Stimulated activated CD8-positive, alpha-beta memory T cell treated with anti-CD3 and anti-CD28 coated beads, Interleukin-4, amount 100 ng/mL, for 48 hours (primary cell): ENCODE measurements around the gene SELENOV.

Experiments used
- DNase-seq: peaks from one replicate; pipeline ENCODE4 v3.0.0-alpha.2; 2020

The SELENOV gene

GRCh38 chr19:39524495-39524894 is 9.6 kb downstream of the SELENOV start:
- DNase-seq: no peak

DNA sequence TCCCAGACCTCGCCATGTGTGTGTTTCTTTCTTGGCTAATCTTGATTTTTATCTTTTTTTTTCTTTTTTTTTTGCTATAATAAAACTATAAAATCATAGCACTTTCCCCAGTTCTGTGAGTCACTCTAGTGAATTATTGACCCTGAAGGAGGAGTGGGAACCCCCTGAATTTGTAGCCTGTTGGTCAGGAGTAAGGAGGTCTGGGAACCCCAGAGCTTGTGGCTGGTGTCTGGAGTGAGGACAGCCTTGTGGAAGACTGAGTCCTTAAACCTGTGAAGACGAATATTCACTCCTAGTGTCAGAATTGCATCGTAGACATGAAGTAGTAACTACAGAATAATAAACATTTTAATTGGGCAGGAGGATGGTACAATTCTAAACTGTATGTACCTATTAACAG is 10.3 kb downstream of the SELENOV start:
- DNase-seq: no peak

GRCh38 chr19:39531834-39532232 is 16.9 kb downstream of the SELENOV start:
- no peak for DNase-seq

DNA sequence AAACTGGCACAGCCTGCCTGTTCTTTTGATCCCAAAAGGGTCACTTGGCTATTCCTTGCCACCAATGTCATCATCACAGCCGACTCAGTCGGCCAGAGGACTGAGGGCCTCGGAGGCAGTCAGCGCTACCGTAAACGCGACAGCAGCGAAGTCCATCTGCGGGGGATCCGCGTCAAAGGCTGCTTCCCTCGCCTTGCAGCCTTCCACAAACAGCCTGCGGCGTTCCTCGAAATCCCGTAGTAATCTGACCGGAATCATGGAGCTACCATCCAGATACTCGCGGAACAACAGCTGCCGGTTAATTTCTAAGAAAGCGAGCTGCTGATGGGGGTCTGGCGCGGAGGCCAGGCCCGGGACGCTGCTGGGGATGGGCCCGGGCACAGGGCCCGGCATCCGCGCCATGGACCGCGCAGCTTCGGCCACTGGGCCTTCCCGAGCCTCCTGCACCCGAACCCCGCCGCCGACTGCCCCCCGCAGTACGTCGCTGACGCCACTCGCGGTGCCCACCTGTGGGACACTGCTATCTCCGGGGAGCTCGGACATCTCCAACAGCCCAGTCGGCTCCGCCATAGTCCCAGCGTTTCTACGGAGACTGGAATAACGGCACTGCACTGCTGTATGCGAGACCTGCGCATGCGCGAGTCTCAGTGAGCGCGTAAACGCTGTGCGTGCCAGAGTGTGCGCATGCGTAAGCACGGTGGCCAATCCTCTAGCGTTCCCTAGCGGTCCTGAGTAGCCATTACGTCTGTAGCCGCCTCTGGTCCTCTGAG is 17.5 kb downstream of the SELENOV start, which contains the start of gene EID2B:
EID2B (minus strand) TSS at position 620 of the 770 bp plus-strand sequence; CDS start at position 570, 50 bp downstream.
- peak; percentile 95 for DNase-seq

- no peak for DNase-seq
Measured at GRCh38 chr19:39533003-39533512, 18.1 kb downstream of the SELENOV start.

GRCh38 chr19:39533791-39534190 is 18.9 kb downstream of the SELENOV start:
- DNase-seq: no peak

GRCh38 chr19:39539165-39539517 is 24.2 kb downstream of the SELENOV start:
- no peak for DNase-seq

DNA sequence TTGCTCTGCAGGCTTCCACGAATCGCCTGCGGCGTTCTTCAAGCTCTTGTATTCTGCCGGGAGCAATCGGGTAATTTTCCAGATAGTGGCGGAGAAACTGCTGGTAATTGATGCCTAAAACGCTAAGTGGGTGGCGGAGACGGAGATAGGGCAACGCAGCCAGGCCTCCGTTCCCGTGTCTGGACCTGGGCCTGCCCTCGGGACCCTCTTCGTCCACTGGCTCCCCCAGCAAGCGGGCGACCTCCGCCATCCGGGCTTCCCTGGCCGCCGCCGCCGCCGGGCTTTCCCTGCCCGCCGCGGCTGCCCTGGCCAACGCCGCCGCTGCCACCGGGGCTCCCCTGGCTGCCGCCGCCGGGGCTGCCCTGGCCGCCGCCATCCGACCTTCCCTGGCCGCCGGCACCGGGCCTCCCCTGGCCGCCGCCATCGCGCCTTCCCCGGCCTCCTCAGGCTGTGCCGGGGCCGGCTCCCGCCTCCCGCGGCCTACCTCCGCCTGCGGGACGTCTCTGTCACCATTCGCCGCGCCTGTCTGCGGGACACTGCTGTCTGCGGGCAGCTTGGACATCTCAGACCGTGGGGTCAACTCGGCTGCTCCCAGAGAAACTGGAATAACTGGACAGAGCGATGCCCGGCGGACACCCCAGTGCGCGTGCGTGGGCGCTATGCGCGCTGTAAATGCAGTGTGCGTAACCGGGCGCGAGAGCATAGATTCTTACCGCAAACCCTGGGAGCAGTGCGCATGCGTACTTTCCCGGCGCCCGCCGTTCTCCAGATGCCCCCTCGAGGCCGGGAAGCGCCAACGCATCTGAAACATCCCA is 24.8 kb downstream of the SELENOV start, which contains the start of gene EID2:
EID2 (minus strand) TSS at position 644 of the 815 bp plus-strand sequence; CDS start at position 562, 82 bp downstream.
- peak; percentile 97 for DNase-seq

DNA sequence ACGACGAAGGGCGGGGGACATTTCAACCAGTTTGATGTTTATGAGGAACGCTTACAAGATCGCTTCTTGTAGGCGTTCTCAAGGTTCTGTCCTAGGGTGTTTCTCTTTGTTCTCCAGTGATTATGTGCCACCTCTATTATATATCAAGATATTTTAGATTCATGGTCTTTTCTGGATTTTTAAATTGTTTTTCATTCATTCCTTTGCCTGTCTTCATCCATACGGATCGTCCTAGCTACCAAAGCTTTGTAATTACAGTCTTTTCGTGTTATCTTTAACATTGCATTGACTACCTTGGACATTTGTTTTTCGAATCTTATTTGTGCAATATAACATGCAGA is 25.4 kb downstream of the SELENOV start:
- no peak for DNase-seq

GRCh38 chr19:39542206-39542605 is 27.3 kb downstream of the SELENOV start:
- peak; percentile 16 for DNase-seq

DNA sequence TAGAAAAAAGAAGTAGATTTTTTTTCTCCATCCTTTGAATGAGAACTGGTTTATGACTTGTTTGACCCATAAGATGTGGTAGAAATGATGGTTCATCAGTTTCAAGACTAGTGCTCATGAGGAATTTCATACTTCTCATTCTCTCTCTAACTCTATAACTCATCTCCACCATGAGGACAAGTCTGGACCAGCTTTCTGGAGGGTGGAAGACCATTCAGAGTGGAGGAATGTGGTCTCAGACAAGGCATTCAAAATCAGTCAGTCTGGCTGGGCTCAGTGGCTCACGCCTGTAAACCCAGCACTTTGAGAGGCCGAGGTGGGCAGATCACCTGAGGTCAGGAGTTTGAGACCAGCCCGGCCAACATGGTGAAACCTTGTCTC is 28.5 kb downstream of the SELENOV start:
- DNase-seq: no peak

DNA sequence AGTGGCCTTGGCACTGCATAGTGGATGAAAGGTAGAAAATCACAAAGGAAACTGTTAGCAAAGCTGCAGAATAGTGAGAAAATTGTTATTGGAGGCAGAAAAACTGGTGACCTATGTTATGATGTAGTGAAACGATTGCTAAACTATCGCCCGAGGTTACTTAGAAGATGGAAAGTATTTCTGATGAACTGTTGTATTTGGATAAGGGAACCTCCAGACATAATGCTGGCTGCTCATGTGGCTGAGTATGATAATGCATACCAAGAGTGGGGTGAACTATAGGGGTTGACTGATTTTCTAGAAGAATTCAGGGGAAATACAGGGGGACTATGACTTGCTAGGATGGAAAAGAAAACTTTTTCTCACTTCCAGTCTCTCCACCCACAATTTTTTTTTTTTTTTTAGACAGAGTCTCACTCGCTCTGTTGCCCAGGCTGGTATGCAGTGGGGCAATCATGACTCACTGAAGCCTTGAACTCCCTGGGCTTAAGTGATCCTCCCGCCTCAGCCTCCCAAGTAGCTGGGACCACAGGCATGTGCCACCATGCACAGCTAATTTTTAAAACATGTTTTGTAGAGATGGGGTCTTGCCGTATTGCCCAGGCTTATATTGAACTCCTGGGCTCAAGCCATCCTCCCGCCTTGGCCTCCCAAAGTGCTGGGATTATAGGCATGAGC is 29.4 kb downstream of the SELENOV start:
- no peak for DNase-seq

DNA sequence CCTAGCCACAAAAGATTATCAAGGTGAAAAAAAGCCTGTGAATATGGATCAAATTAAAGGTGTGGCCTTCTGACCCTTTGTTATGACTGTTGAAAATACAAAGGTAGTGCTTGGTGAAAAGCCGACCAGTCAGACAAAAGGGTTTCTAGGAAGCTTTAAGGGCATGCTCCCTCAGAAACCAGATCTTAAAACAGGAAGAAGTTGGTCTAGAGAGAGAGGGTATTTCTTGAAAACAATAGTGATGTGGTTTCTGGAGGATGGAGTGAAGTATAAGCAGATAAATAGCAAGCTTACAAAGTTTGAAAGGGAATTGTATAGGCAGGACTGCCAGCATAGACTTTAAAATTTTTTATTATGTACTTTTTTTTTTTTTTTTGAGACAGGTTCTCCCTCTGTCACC is 30.0 kb downstream of the SELENOV start:
- no peak for DNase-seq

- no peak for DNase-seq
Measured at GRCh38 chr19:39546599-39546998, 31.7 kb downstream of the SELENOV start.

DNA sequence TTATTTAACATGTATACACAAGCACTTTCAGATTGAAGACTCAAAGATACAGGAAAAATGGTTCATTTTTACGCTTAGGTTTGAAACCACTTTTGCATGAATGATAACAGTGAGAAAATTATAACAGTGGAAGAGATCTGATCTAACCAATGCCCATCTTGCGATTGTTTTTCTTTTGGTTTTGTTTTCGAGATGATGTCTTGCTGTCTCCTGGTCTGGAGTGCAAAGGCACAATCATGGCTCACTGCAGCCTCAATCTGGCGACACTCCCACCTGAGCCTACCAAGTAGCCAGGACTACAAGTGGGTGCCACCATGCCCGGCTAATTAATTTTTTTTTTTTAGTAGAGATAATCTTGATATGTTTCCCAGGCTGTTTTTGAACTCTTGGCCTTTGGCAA is 35.3 kb downstream of the SELENOV start:
- DNase-seq: no peak

DNA sequence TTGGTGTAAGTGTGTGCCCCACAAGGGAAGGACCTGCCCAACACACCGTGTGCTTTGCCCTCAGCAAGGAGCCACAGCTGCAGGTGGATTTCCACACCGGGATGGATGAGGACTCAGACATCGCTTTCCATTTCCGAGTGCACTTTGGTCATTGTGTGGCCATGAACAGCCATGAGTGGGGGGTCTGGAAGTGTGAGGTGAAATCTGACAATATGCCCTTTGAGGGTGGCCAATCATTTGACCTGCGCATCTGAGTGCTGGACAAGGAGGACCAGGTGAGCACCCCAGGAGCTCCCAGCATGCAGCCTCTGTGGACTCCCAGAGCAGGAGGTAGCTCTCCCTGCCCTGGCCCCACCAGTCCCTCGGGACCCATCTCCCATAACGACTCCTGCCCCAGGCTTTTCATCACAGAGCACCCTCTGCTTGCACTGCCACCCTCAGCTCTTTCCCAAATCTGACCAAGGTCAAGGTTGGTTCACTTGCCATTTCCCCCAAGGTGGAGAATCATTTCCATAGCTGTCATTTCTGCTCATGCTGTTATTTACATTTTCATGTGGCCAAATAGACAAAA is 38.2 kb downstream of the SELENOV start:
- DNase-seq: no peak

DNA sequence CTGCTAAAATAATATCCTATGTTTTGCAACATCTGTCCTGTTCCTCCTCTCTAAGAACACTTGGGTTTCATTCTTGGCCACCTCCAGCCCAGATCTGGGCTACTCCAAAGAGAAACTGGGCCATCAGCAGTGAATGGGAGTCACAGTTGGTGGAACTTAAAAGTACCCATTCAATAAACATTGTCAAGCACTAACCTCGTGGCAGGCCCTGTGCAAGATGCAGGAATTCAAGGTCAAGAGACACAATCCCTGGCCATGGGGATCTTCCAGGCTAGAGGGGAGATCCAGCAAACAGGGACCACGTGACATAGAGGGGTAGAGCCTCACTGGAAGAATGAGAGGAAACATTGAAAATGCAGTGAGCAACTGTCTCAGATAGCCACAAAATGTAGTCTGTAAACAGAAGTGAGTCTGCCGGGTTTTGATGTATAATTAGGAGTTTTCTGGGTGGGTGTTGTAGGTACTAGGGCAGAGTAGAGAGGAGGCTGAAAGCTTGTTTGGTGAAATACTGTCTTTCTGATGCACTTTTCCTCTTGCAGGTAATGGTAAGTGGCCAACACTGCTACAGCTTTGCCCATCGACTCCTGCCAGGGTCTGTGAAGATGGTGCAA is 39.9 kb downstream of the SELENOV start:
- DNase-seq: no peak

DNA sequence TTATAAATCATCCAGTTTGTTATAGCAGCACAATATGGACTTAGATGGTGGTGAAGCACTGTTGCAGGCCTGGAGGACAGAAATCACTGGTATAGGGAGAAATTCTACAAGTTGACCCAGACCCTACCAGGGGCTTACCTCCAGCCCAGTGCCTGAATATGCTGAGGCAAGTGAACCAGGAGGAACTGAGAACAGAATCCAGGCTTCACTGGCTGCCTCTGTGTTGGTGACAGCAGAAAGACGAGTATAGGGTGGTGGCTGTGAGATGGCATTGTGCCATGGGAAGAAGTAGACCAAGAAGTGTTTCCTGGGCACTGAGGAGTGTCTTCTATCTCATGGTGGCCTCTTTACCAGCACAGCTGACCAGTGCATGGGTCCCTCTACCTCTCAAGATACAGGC is 40.9 kb downstream of the SELENOV start:
- DNase-seq: no peak

- DNase-seq: no peak
Measured at GRCh38 chr19:39557811-39558623, 43.1 kb downstream of the SELENOV start.

DNA sequence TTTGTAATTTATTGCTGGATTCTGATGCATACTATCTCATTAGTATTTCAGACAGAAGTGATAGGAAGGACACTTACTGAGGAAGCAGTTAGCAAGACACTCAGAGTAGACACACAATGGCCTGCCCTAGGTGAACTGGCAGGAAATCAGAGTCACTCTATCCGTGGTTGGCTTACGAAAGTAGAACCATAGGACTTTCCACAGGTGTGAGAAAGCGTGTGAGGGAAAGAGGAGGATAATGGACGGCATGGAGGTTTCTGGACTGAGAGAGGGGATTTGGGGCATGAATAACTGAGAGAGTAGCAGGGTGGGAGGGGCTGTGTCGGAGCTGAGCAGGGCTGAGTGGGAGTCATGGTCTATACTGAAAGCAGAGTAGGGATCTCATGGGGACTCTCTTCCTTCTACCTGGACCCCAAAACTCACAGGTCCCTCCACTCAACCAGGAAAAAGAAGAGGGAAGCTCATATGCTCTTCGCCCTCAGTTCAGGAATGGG is 43.7 kb downstream of the SELENOV start:
- DNase-seq: no peak

GRCh38 chr19:39563408-39563807 is 48.5 kb downstream of the SELENOV start:
- DNase-seq: no peak

GRCh38 chr19:39566064-39566463 is 51.1 kb downstream of the SELENOV start:
- no peak for DNase-seq
